CD4-positive, alpha-beta memory T cell (primary cell): Measurements from ENCODE around the gene OTC. TPM values are rescaled to one million over a fixed set of nuclear protein-coding genes. Genes with fewer than 3 reads are reported as not detected.

Experiments
- CTCF ChIA-PET: fragments of 350-600 bp; sonication (Branson Sonifier 250); formaldehyde crosslinking; loops from one replicate; lab custom pipeline; 2021; ENCODE audit warnings: inconsistent platforms; ENCODE audit not compliant: partially characterized antibody; lab: Charles Lee
- POLR2A ChIA-PET: fragments of 350-600 bp; sonication (Branson Sonifier 250); formaldehyde crosslinking; loops from one replicate; lab custom pipeline; 2021; ENCODE audit not compliant: partially characterized antibody; lab: Charles Lee
- DNase-seq, 5 donors: peaks; one replicate each; pipeline versions ENCODE4 v3.0.0 to v3.0.0-alpha.2; 2020 to 2022; ENCODE audit warnings: mixed read lengths in 1 of 5
- H3K27ac ChIP-seq: one replicate; pipeline ENCODE4 v1.7.0; 2013; ENCODE audit warnings: low read depth, low read length
- H3K27me3 ChIP-seq: 2 replicates; pipeline ENCODE4 v1.7.0; 2013; ENCODE audit warnings: mild to moderate bottlenecking, low read length, moderate library complexity; ENCODE audit not compliant: insufficient read depth
- H3K36me3 ChIP-seq: 2 replicates; pipeline ENCODE4 v1.7.0; 2013; ENCODE audit warnings: mild to moderate bottlenecking, low read length, moderate library complexity; ENCODE audit not compliant: insufficient read depth
- H3K4me1 ChIP-seq: 2 replicates; pipeline ENCODE4 v1.7.0; 2013; ENCODE audit warnings: mild to moderate bottlenecking, low read length, moderate library complexity; ENCODE audit not compliant: insufficient read depth
- H3K4me3 ChIP-seq, 2 donors: one replicate each; pipeline ENCODE4 v1.7.0; 2013; ENCODE audit warnings: low read length in 2 of 2, mild to moderate bottlenecking in 1 of 2
- H3K9me3 ChIP-seq, 2 donors: one replicate each; pipeline ENCODE4 v1.7.0; 2013; ENCODE audit warnings: low read length in 2 of 2, control low read depth in 1 of 2; ENCODE audit not compliant: control insufficient read depth in 1 of 2
- H3K27ac Mint-ChIP-seq, 7 donors: one replicate each; pipeline ENCODE4 v1.8.0; 2020 to 2021; ENCODE audit warnings: mixed read lengths in 7 of 7, mild to moderate bottlenecking in 6 of 7, inconsistent platforms in 3 of 7, moderate library complexity in 3 of 7
- H3K27me3 Mint-ChIP-seq, 2 donors: one replicate each; pipeline ENCODE4 v1.8.0; 2020 to 2021; ENCODE audit warnings: mixed read lengths in 2 of 2
- H3K36me3 Mint-ChIP-seq, 2 donors: one replicate each; pipeline ENCODE4 v1.8.0; 2020 to 2021; ENCODE audit warnings: mixed read lengths in 2 of 2, inconsistent platforms in 1 of 2, mild to moderate bottlenecking in 1 of 2
- H3K4me1 Mint-ChIP-seq, 4 donors: one replicate each; pipeline ENCODE4 v1.8.0; 2020 to 2021; ENCODE audit warnings: mixed read lengths in 4 of 4, mild to moderate bottlenecking in 1 of 4
- H3K4me3 Mint-ChIP-seq, 8 donors: one replicate each; pipeline ENCODE4 v1.8.0; 2020 to 2021; ENCODE audit warnings: mixed read lengths in 8 of 8, mild to moderate bottlenecking in 7 of 8, moderate library complexity in 6 of 8, inconsistent platforms in 3 of 8
- H3K9me3 Mint-ChIP-seq, 8 donors: one replicate each; pipeline ENCODE4 v1.8.0; 2020 to 2021; ENCODE audit warnings: mixed read lengths in 8 of 8, mild to moderate bottlenecking in 5 of 8, inconsistent platforms in 3 of 8, moderate library complexity in 1 of 8
- intact Hi-C: fragments of 100-400 bp; cut with micrococcal nuclease; formaldehyde crosslinking; loops from one replicate; pipeline ENCODE4 v1.15.1; 2023
- polyA plus RNA-seq, 2 donors: library from polyadenylated mRNA; unstranded; fragments of 300-500 nt; fragmentation: Illumina TruSeq; gene quantifications; one replicate each; pipeline ENCODE4 v1.2.3, GENCODE V29; 2021
- total RNA-seq, 2 experiments: library from RNA; stranded (reverse); gene quantifications; one replicate each; pipeline ENCODE4 v1.2.3, GENCODE V29; 2021

Gene OTC
- total and polyA plus RNA-seq, 4 experiments from 2014 or later: not detected

GRCh38 chrX:38318196-38318595 is 34.2 kb upstream of the OTC start:
- Histone ChIP-seq H3K9me3 (no peaks in the 10 kb centered on the region), H3K27me3 (no peaks in the 10 kb centered on the region), H3K4me1 (no peaks in the 10 kb centered on the region), H3K27ac (no peak overlapping the region), H3K4me3 (no peak overlapping the region), H3K36me3 (no peaks in the 10 kb centered on the region)
- ChIA-PET CTCF (interaction anchor here (0.9 kb wide), 1 partner anchor 9 kb away, joined by 4 read pairs; the partner anchor contains the start of gene RPGR), POLR2A (no interaction called here)
- Mint-ChIP-seq H3K36me3 (peaks cover 9 to 13% of the 10 kb centered on the region in 2 donors), H3K4me1 (peaks cover 0 to 1% (median 0%) of the 10 kb centered on the region in 4 donors), H3K27ac (no peak overlapping the region), H3K9me3 (peaks cover 0 to 3% (median 0%) of the 10 kb centered on the region in 8 donors), H3K4me3 (no peak overlapping the region), H3K27me3 (no peaks in the 10 kb centered on the region)
- intact Hi-C loops: no loop called here
- no peak for DNase-seq

- Mint-ChIP-seq H3K36me3 (peaks cover 8 to 13% of the 10 kb centered on the region in 2 donors), H3K9me3 (peaks cover 0 to 3% (median 0%) of the 10 kb centered on the region in 8 donors), H3K27ac (no peak overlapping the region), H3K4me3 (no peak overlapping the region), H3K4me1 (peaks cover 0 to 1% (median 0%) of the 10 kb centered on the region in 4 donors), H3K27me3 (no peaks in the 10 kb centered on the region)
- intact Hi-C loops: no loop called here
- no peaks in the 10 kb centered on the region for H3K9me3 ChIP-seq
- H3K27me3 ChIP-seq: no peaks in the 10 kb centered on the region
- CTCF ChIA-PET: interaction anchor here (0.9 kb wide), 1 partner anchor 9 kb away, joined by 4 read pairs; the partner anchor contains the start of gene RPGR
- H3K4me1 ChIP-seq: no peaks in the 10 kb centered on the region
- H3K36me3 ChIP-seq: no peaks in the 10 kb centered on the region
- POLR2A ChIA-PET: no interaction called here
- DNase-seq: no peak
- no peak overlapping the region for H3K4me3 ChIP-seq
- H3K27ac ChIP-seq: no peak overlapping the region
Observed at GRCh38 chrX:38318606-38319005, 33.8 kb upstream of the OTC start.

- H3K36me3 Mint-ChIP-seq: peaks cover 3 to 8% of the 10 kb centered on the region in 2 donors
Observed at GRCh38 chrX:38320819-38321218, 31.6 kb upstream of the OTC start.

GRCh38 chrX:38326086-38326485 is 26.3 kb upstream of the OTC start:
- ChIA-PET POLR2A (no interaction called here), CTCF (interaction anchor here (1.6 kb wide), 1 partner anchor 23 kb away, joined by 6 read pairs; no protein-coding TSS in a partner anchor)
- Mint-ChIP-seq H3K9me3 (no peaks in the 10 kb centered on the region), H3K27ac (peak overlapping the region in 6 of 7 donors; percentile 60 to 98 (median 96)), H3K36me3 (peaks cover 0 to 3% of the 10 kb centered on the region in 2 donors), H3K27me3 (no peaks in the 10 kb centered on the region), H3K4me3 (peak overlapping the region; percentile 92 to 98 (median 95)), H3K4me1 (peaks cover 17 to 33% (median 24%) of the 10 kb centered on the region in 4 donors)
- H3K27me3 ChIP-seq: no peaks in the 10 kb centered on the region
- H3K4me3 ChIP-seq: no peak overlapping the region
- peaks cover 24% of the 10 kb centered on the region for H3K4me1 ChIP-seq
- H3K36me3 ChIP-seq: no peaks in the 10 kb centered on the region
- intact Hi-C loops: loop anchor here (2.0 to 10.0 kb wide), 3 partner anchors 131 to 581 kb away; no protein-coding TSS in a partner anchor
- H3K27ac ChIP-seq: no peak overlapping the region
- no peak for DNase-seq
- no peaks in the 10 kb centered on the region for H3K9me3 ChIP-seq

More at GRCh38 chrX:38320819-38321218, 31.6 kb upstream of the OTC start:
- Histone ChIP-seq H3K27me3 (no peaks in the 10 kb centered on the region), H3K36me3 (no peaks in the 10 kb centered on the region), H3K9me3 (no peaks in the 10 kb centered on the region), H3K4me3 (no peak overlapping the region), H3K4me1 (peaks cover 3% of the 10 kb centered on the region), H3K27ac (no peak overlapping the region)
- H3K27ac Mint-ChIP-seq: no peak overlapping the region
- DNase-seq: no peak
- no peaks in the 10 kb centered on the region for H3K27me3 Mint-ChIP-seq
- ChIA-PET POLR2A (interaction anchor here (0.7 kb wide), 1 partner anchor 13 kb away, joined by 4 read pairs; no protein-coding TSS in a partner anchor), CTCF (no interaction called here)
- H3K9me3 Mint-ChIP-seq: no peaks in the 10 kb centered on the region
- intact Hi-C loops: loop anchor here (10.0 kb wide), 2 partner anchors 126 to 576 kb away; no protein-coding TSS in a partner anchor
- H3K4me3 Mint-ChIP-seq: no peak overlapping the region
- peaks cover 3 to 6% (median 5%) of the 10 kb centered on the region in 4 donors for H3K4me1 Mint-ChIP-seq

GRCh38 chrX:38327007-38327774 is 25.2 kb upstream of the OTC start, which contains the start of gene RPGR:
TSS of gene RPGR (minus strand) at chrX:38327509. CDS start at chrX:38327367, 142 bp downstream.
- CTCF ChIA-PET: interaction anchor here (1.0 to 1.6 kb wide), 7 partner anchors 9 to 582 kb away, joined by 4 to 8 read pairs (median 4); no protein-coding TSS in a partner anchor
- H3K4me3 ChIP-seq: peak within 1 kb of the TSS in 1 of 2 donors; percentile 77

GRCh38 chrX:38327775-38328081 is 24.7 kb upstream of the OTC start:
- H3K27ac ChIP-seq: peak overlapping the region; percentile 86
- peaks cover 0 to 3% of the 10 kb centered on the region in 2 donors for H3K36me3 Mint-ChIP-seq
- no peaks in the 10 kb centered on the region for H3K36me3 ChIP-seq
- POLR2A ChIA-PET: interaction anchor here (1.1 kb wide), 1 partner anchor 481 kb away, joined by 3 read pairs; no protein-coding TSS in a partner anchor
- no peaks in the 10 kb centered on the region for H3K27me3 ChIP-seq
- DNase-seq: no peak
- CTCF ChIA-PET: interaction anchor here (1.0 to 1.5 kb wide), 5 partner anchors 9 to 583 kb away, joined by 4 to 8 read pairs (median 4); no protein-coding TSS in a partner anchor
- no peaks in the 10 kb centered on the region for H3K27me3 Mint-ChIP-seq
- H3K4me3 ChIP-seq: peak overlapping the region in 1 of 2 donors; percentile 77
- H3K9me3 Mint-ChIP-seq: no peaks in the 10 kb centered on the region
- H3K4me1 Mint-ChIP-seq: peaks cover 17 to 33% (median 24%) of the 10 kb centered on the region in 4 donors
- peak overlapping the region; percentile 90 to 98 (median 97) for H3K27ac Mint-ChIP-seq
- no peaks in the 10 kb centered on the region for H3K9me3 ChIP-seq
- H3K4me3 Mint-ChIP-seq: peak overlapping the region; percentile 92 to 98 (median 95)
- intact Hi-C loops: loop anchor here (1.0 to 10.0 kb wide), 4 partner anchors 133 to 583 kb away; partner anchors contain the start of gene DYNLT3
- H3K4me1 ChIP-seq: peaks cover 24% of the 10 kb centered on the region

More at GRCh38 chrX:38327007-38327774, 25.2 kb upstream of the OTC start, which contains the start of gene RPGR:
- Histone ChIP-seq H3K4me1 (peaks cover 24% of the 10 kb centered on the region), H3K27me3 (no peaks in the 10 kb centered on the region), H3K9me3 (no peaks in the 10 kb centered on the region), H3K27ac (peak within 1 kb of the TSS; percentile 86), H3K36me3 (no peaks in the 10 kb centered on the region)
- DNase-seq: peak; percentile 91 to 93 (median 91)
- POLR2A ChIA-PET: interaction anchor here (1.1 kb wide), 1 partner anchor 481 kb away, joined by 3 read pairs; no protein-coding TSS in a partner anchor
- H3K27me3 Mint-ChIP-seq: no peaks in the 10 kb centered on the region
- peak within 1 kb of the TSS; percentile 92 to 98 (median 95) for H3K4me3 Mint-ChIP-seq
- no peaks in the 10 kb centered on the region for H3K9me3 Mint-ChIP-seq
- H3K27ac Mint-ChIP-seq: peak within 1 kb of the TSS; percentile 96 to 98 (median 97)
- H3K4me1 Mint-ChIP-seq: peaks cover 17 to 33% (median 24%) of the 10 kb centered on the region in 4 donors
- H3K36me3 Mint-ChIP-seq: peaks cover 0 to 3% of the 10 kb centered on the region in 2 donors
- intact Hi-C loops: loop anchor here (1.0 to 10.0 kb wide), 4 partner anchors 132 to 582 kb away; partner anchors contain the start of gene DYNLT3
